DMS 273 (cell line): ENCODE measurements around the gene KLK14.

Experiments
- DNase-seq: peaks from one replicate; lab custom pipeline; 2025; ENCODE audit not compliant: unreplicated experiment; lab: John Stamatoyannopoulos, UW

Gene KLK14

GRCh38 chr19:51108805-51109146 lies 26.1 kb upstream of the KLK14 start:
- no peak for DNase-seq

DNA sequence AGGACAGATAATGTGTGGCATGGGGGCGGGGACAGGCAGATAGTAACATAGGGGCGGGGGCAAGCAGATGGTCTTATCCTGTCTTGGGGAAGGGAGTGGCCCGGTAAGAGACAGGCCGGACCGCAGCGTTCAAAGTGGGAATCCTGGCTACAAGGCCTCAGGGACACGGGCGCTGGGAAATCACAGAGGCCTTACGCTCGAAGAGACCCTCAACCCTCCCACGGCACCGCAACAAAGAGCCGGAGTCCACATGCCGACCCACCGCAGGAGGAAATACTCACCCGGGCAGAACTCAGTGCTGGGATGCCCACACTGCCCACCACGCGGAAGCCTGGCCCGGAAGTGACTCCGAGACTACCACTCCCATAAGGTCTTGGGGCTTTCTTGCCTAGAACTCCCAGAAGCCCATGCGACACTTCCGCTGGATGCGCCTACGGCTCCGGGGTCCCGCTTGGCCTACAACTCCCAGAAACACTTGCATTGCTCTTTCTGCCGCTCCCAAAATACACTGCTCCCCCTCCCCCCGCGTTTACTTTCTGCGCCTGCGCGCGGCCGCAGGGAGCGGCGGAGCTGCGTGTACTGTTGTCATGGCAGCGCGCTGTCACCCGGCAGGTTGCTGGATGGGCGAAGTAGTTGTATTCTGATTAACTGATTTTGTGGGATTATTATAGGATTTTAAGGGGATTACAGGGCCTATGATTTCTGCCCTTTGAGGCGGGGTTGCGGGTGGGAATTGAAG lies 25.5 kb upstream of the KLK14 start, which contains the start of gene CTU1:
Gene CTU1, minus strand, starts transcription at position 344 of the 739 bp plus-strand sequence. CDS start 3,840 bp downstream, outside the sequence.
- DNase-seq: peak; percentile 99

- DNase-seq: no peak
Measured at GRCh38 chr19:51107406-51108065, 24.8 kb upstream of the KLK14 start.

DNA sequence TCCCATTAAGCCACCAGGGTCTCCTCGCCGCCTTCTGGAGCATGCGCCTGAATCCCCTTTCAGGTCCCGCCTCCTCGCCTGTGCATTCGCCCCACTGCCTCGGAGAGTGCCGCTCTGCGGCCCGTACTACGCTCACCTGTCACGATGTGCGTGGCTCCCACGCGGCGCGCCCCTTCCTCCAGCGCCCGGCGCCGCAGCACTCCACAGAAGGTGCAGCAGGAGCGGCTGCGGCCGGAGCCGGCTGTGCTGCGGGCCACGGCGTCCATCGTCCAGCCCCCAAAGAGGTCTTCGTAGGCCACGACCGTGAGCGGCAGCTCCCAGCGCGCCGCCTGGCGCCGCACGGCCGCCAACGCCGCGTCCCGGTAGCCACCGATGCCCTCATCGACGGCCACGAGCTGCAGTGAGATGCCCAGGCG lies 21.2 kb upstream of the KLK14 start:
- no peak for DNase-seq

DNA sequence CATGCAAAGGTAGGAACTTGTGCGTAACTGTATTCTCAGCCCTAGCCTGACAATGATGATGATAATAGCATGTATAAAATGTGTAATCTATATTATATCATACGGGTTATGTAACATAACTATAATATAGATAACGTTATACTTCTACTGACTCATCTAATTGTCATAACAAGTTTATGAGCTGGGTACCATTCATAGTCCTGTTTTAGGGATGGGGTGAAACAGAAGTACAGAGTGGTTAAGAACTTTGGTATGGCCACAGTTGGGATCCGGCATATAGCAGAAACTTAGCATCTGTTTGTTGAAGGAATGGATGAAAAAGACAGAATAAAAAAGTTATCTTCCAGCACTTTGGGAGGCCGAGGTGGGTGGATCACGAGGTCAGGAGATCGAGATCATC lies 20.3 kb upstream of the KLK14 start:
- no peak for DNase-seq

GRCh38 chr19:51101171-51101865 lies 18.6 kb upstream of the KLK14 start:
- DNase-seq: no peak

GRCh38 chr19:51100601-51101000 lies 17.9 kb upstream of the KLK14 start:
- DNase-seq: no peak

DNA sequence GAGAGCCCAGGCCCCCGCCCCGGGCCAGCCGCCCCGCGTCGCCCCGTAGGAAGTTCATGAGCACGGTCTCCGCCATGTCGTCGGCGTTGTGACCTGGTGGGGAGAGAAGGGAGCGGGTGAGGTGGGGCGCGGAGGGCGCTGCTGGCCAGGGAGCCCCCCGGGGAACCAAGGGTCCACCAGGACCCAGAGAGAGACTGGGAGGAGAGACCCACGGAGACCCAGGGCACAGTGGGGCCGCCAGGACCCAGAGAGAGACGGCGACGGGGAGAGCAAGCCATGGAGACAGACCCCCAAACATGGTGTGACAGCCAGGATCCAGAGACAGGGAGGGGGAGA lies 16.3 kb upstream of the KLK14 start:
- no peak for DNase-seq

GRCh38 chr19:51098365-51099046 lies 15.8 kb upstream of the KLK14 start:
- DNase-seq: no peak

DNA sequence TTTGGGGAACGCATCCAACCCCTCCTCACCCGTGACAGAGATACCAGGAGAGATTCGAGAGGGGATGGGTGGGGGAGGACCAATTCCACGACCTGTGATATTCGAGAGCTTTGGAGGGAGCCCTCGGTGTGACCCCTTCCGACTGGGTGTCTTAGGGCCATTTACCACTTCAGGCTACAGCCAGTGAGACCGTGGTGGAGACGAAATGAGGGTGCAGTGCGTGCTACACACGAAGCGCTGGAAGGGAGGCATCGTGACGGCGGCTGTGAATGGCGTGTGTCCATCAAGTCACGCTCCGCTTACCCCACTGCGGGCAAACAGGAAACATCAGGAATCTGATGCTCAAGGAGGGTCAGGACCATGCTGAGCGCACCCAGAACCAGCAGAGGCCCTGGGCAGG lies 15.1 kb upstream of the KLK14 start:
- no peak for DNase-seq

GRCh38 chr19:51097166-51097738 lies 14.6 kb upstream of the KLK14 start:
- DNase-seq: peak; percentile 57

- DNase-seq: peak; percentile 31
Measured at GRCh38 chr19:51096473-51097165, 13.9 kb upstream of the KLK14 start.

DNA sequence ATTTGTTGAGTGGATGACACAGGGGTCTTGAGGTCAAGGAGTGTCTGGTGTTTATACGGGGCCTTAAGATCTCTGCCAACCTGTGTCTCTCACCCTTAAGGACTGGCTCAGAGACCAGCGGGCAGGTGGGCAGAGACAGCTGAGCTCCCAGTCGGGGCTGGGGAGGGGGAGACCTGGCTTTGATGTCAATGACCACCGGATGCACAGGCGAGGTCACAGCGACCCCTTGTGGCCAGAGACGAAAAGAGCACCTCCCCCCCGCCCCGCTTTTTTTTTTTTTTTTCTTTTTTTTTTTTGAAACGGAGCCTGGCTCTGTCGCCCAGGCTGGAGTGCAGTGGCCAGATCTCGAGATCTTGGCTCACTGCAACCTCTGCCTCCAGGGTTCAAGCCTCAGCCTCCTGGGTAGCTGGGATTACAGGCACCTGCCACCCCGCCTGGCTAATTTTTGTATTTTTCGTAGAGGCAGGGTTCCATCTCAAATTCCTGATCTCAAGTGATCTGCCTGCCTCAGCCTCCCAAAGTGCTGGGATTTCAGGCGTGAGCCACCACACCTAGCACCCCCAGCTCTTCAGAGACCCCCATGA lies 12.1 kb upstream of the KLK14 start:
- peak; percentile 64 for DNase-seq

DNA sequence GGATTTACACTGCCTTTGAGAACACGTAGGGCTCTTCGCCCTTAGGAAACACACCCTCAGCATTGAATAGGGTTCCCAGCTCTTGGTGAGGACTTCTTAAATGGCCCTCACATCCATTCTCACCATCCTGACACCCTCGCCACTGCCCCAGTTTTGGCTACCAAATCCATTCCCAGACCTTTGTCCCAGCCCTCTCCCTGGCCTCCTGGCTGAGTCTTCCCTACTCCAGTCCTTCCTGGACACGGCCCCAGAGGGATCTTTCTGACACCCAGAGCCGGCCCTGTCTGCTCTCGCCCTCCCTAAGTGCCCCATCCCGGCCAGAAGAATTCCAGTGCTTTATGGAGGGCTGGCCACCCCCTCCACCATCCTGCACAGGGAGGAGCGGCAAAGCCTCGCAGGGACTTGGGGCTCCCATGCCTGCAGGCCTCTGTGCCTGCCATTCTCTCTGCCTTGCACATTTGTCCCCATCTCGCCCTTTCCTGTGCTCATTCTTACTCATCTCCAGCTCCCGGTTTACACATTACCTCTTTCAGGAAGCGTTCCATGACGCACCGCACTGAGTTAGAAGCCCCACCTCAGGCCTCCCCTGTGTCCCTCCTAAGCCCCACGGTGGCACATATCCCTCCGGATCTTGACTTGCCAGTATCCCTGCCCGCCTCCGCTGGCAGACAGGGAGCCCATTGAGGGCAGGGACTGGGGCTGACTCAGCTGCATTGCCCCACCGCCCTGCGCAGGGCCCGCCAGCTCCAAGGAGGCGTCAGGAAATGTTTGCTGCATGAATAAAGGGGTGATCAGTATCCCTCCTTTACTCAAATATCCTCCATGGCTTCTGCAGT lies 11.0 kb upstream of the KLK14 start:
- DNase-seq: no peak

DNA sequence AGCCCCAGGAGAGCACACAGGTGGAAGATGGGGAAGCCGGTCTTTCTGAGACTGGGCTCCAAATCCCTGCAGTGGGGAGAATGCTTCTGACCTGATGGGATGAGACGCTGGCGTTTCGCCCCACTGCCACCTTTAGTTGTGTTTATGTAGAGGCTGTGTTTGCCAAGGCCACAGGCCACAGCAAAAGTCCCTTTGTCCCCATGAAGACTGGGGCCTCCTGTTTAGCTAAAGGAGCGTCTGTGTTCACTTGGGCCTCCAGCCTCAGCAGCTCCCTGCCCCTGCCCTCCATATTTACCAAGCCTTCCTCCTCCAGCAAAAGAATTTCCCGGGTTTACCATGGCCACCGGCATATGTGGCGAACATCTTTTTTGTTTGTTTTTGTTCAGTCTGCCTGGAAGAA lies 10.4 kb upstream of the KLK14 start:
- DNase-seq: no peak

DNA sequence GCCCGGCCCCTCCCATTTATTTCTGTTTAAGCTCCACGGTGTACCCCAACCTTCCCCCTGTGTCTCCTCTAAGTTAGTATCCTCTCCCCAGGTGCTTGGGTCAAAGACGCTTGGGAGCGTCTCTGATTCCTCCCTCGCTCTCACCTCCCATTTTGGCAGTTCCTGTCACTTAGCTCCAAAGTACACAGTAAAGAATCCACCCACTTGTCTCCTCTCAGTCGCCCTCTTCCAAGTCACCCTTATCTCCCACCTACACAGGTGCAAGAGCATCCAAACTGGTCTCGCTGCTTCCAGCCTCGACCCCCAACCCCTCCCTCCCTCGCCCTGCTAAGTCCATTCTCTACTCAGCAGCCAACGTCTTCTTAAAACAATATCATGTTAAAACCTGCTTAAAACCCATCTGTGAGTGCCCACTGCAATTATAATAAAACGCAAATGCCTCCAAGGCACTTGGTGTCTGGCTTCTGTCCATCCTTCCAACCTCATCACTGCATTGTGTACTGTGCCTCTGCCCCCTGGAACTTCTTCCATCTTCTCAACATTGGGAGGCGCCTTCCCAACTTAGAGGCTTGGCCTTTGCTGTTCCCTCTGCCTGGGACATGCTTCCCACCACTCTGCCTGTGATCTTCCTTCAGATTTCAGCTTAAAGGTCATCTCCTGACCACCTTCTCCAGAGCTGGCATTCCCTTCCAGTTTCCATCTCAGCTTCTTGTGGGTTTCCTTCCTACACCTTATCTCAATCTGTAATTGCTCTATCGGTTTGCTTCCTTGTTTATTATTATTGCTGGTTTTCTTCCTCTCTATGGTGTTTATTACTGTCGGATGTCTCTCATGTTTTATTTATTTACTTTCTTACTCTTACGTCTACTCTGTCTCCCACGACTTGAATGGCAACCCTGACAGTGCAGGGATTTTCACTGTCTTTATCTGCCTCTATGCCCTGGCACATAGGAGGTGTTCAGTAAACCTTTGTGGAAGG lies 9.5 kb upstream of the KLK14 start:
- peak; percentile 18 for DNase-seq

- no peak for DNase-seq
Measured at GRCh38 chr19:51091126-51091525, 8.4 kb upstream of the KLK14 start.

DNA sequence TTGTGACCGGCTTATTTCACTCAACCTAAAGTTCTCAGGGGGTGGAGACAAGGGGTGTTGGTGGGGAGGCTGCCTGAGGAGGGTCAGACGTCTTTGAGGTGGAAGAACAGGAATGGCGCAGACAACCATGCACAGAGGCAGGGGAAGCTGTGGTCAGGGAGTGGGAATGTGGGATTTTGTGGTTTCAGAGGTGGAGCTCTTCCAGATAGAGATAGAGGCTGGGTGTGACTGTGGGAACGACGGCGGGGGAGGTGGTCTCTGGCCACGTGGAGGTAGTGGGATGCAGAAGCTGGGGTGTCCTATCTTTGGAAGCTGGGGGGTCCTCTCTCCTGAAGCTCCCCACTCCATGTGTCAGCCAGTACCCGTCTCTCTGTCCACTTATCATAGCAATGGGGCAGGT lies 7.8 kb upstream of the KLK14 start:
- no peak for DNase-seq
